HL-60 (cell line): ENCODE results near the gene TIMM29.
A peak's percentile ranks its signal among the peaks of the same experiment; 100 is the strongest.

Experiments
- DNase-seq, 2 experiments: peaks; one replicate each; pipeline ENCODE4 v3.0.0-alpha.2; 2010 to 2020; ENCODE audit warnings: low read depth in 1 of 2, low spot score in 1 of 2
- H3K27ac ChIP-seq: fragments of 250-450 bp; sonication (Bioruptor Pico); replicated peaks from 2 replicates; pipeline ENCODE4 v1.5.1; 2020; ENCODE audit warnings: mild to moderate bottlenecking, moderate library complexity
- H3K27me3 ChIP-seq: fragments of 250-450 bp; sonication (Bioruptor Pico); 2 replicates; pipeline ENCODE4 v1.5.1; 2021; ENCODE audit warnings: mild to moderate bottlenecking, moderate library complexity; ENCODE audit not compliant: insufficient read depth, poor library complexity, severe bottlenecking
- H3K4me3 ChIP-seq: replicated peaks from 2 replicates; pipeline ENCODE4 v1.5.1; 2011; ENCODE audit warnings: mild to moderate bottlenecking, control low read depth, low read length; ENCODE audit not compliant: insufficient read depth
- GABPA ChIP-seq: IDR thresholded peaks from 2 replicates; pipeline ENCODE4 v1.6.1; 2012; ENCODE audit warnings: low read depth
- POLR2AphosphoS5 ChIP-seq: IDR thresholded peaks from 2 replicates; pipeline ENCODE4 v1.6.1; 2012; ENCODE audit warnings: low read depth
- REST ChIP-seq: IDR thresholded peaks from 2 replicates; pipeline ENCODE4 v1.6.1; 2012; ENCODE audit warnings: low read depth; ENCODE audit not compliant: insufficient replicate concordance
- SPI1 ChIP-seq: IDR thresholded peaks from 2 replicates; pipeline ENCODE4 v1.6.1; 2012; ENCODE audit warnings: low read depth, mild to moderate bottlenecking, borderline replicate concordance
- TF ChIP-seq, protein P1 (sequence below): IDR thresholded peaks from one replicate; pipeline ENCODE4 v1.5.1; 2011; ENCODE audit warnings: low read length, control low read depth, inconsistent platforms; ENCODE audit not compliant: insufficient read depth

Gene TIMM29

GRCh38 chr19:10960314-10961072 lies 31.9 kb downstream of the TIMM29 start, which contains the start of gene SMARCA4:
TSS of gene SMARCA4 (plus strand) at chr19:10961030. CDS start at chr19:10984152, 23,122 bp downstream.
- Histone ChIP-seq H3K4me3 (peak within 1 kb of the TSS; percentile 74), H3K27me3 (no peaks in the 10 kb centered on the region), H3K27ac (peak within 1 kb of the TSS; percentile 99)
- TF ChIP-seq SPI1, result no peak
- TF ChIP-seq, protein P1, sequence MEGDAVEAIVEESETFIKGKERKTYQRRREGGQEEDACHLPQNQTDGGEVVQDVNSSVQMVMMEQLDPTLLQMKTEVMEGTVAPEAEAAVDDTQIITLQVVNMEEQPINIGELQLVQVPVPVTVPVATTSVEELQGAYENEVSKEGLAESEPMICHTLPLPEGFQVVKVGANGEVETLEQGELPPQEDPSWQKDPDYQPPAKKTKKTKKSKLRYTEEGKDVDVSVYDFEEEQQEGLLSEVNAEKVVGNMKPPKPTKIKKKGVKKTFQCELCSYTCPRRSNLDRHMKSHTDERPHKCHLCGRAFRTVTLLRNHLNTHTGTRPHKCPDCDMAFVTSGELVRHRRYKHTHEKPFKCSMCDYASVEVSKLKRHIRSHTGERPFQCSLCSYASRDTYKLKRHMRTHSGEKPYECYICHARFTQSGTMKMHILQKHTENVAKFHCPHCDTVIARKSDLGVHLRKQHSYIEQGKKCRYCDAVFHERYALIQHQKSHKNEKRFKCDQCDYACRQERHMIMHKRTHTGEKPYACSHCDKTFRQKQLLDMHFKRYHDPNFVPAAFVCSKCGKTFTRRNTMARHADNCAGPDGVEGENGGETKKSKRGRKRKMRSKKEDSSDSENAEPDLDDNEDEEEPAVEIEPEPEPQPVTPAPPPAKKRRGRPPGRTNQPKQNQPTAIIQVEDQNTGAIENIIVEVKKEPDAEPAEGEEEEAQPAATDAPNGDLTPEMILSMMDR, result no peak
- TF ChIP-seq POLR2AphosphoS5, result peak; percentile 96
- peak; percentile 17 for TF ChIP-seq REST
- TF ChIP-seq GABPA, result no peak
- peak; percentile 92 to 94 for DNase-seq

- TF ChIP-seq GABPA, result no peak
- peak; percentile 24 for TF ChIP-seq REST
- Histone ChIP-seq H3K27me3 (no peaks in the 10 kb centered on the region), H3K27ac (peak overlapping the region; percentile 87), H3K4me3 (peak overlapping the region; percentile 74)
- DNase-seq, result peak; percentile 30 to 61
Measured at GRCh38 chr19:10961073-10961860, 32.7 kb downstream of the TIMM29 start.

GRCh38 chr19:10962863-10963262 lies 34.3 kb downstream of the TIMM29 start:
- TF ChIP-seq, protein P1, result no peak
- TF ChIP-seq REST (no peak), POLR2AphosphoS5 (no peak)
- Histone ChIP-seq H3K4me3 (no peak overlapping the region), H3K27me3 (no peaks in the 10 kb centered on the region), H3K27ac (no peak overlapping the region)
- DNase-seq, result no peak
